K562 (cell line): ENCODE results near the gene CNIH4. TPM values are rescaled to one million over a fixed set of nuclear protein-coding genes. Genes with fewer than 3 reads are reported as not detected.

ENCODE experiments used
- ATAC-seq: fragments of 200-7000 bp; cut with Tn5 transposase; 3 replicates; pipeline ENCODE4 v1.9.1; 2020; ENCODE audit warnings: moderate library complexity
- BruUV-seq: library from RNA; stranded (reverse); fragments of 400-500 nt; replicated peaks from 2 replicates; lab custom pipeline; 2021; lab: Mats Ljungman, UMichigan
- CTCF ChIA-PET: fragments of 300-600 bp; formaldehyde crosslinking; extraction: SDS; loops from one replicate; lab custom pipeline; 2021; ENCODE audit warnings: low intra/inter-chr PET ratio; lab: Yijun Ruan, JAX
- POLR2A ChIA-PET: fragments of 300-600, 350-650 bp; sonication (Branson Sonifier 250); formaldehyde crosslinking; extraction: SDS; loops from one replicate; lab custom pipeline; 2021; ENCODE audit warnings: antibody characterized with exemption, inconsistent platforms; lab: Yijun Ruan, JAX
- DNase-seq, 4 experiments: peaks; one replicate each; pipeline versions ENCODE4 v3.0.0 to v3.0.0-alpha.2; 2011 to 2018; ENCODE audit warnings: low spot score in 3 of 4, mixed read lengths in 3 of 4; ENCODE audit errors: extremely low read depth in 1 of 4
- FAIRE-seq: peaks from 2 replicates; lab custom pipeline; 2011; peaks lifted over from hg19 to GRCh38; lab: Jason Lieb, UNC
- H2AFZ ChIP-seq: 2 replicates; pipeline ENCODE4 v1.6.0; 2011; ENCODE audit warnings: low read depth, low read length, control low read depth, inconsistent platforms
- H3K27ac ChIP-seq: fragments of 200-600 bp; 3 replicates; pipeline ENCODE4 v1.8.0; 2011; ENCODE audit warnings: low read depth, mild to moderate bottlenecking, control low read depth, inconsistent platforms, low read length, moderate library complexity, mixed read lengths; ENCODE audit errors: extremely low read depth
- H3K27me3 ChIP-seq, 2 experiments: fragments of 300-600 bp in 1 of 2; 2 replicates in 1 of 2; 3 replicates in 1 of 2; pipeline versions ENCODE4 v1.6.0 to v1.8.0; 2011; ENCODE audit warnings: inconsistent platforms in 2 of 2, low read length in 2 of 2, mild to moderate bottlenecking in 1 of 2, mixed read lengths in 1 of 2, moderate library complexity in 1 of 2; ENCODE audit not compliant: control insufficient read depth in 2 of 2, insufficient read depth in 2 of 2
- H3K36me3 ChIP-seq: fragments of 300-600 bp; 3 replicates; pipeline ENCODE4 v1.8.0; 2011; ENCODE audit warnings: mild to moderate bottlenecking, low read length, inconsistent platforms; ENCODE audit not compliant: control insufficient read depth, insufficient read depth
- H3K4me1 ChIP-seq, 2 experiments: fragments of 200-600 bp in 1 of 2; replicated peaks in 1 of 2; 2 replicates in 1 of 2; 3 replicates in 1 of 2; pipeline versions ENCODE4 v1.5.1 to v1.8.0; 2011; ENCODE audit warnings: inconsistent platforms in 2 of 2, low read length in 2 of 2, mild to moderate bottlenecking in 1 of 2, mixed read lengths in 1 of 2, moderate library complexity in 1 of 2; ENCODE audit not compliant: control insufficient read depth in 2 of 2, insufficient read depth in 2 of 2
- H3K4me2 ChIP-seq: 2 replicates; pipeline ENCODE4 v1.6.1; 2011; ENCODE audit warnings: low read length, control low read depth, inconsistent platforms, mixed read lengths; ENCODE audit not compliant: insufficient read depth
- H3K4me3 ChIP-seq: fragments of 200-600 bp; sonication (generic), shearing (Covaris generic); 2 replicates; pipeline ENCODE4 v1.5.1; 2016; ENCODE audit warnings: control low read depth, inconsistent platforms
- H3K79me2 ChIP-seq: fragments of 200-600 bp; 3 replicates; pipeline ENCODE4 v1.8.0; 2011; ENCODE audit warnings: low read length, inconsistent platforms; ENCODE audit not compliant: control insufficient read depth, insufficient read depth
- H3K9ac ChIP-seq, 2 experiments: 2 replicates each; pipeline versions ENCODE4 v1.6.0 to v1.6.1; 2011; ENCODE audit warnings: low read depth in 2 of 2, low read length in 2 of 2, control low read depth in 1 of 2, inconsistent platforms in 1 of 2, mild to moderate bottlenecking in 1 of 2, mixed read lengths in 1 of 2; ENCODE audit not compliant: insufficient read depth in 1 of 2
- H3K9me1 ChIP-seq: one replicate; pipeline ENCODE4 v1.6.0; 2011; ENCODE audit warnings: inconsistent platforms, mild to moderate bottlenecking, low read length, moderate library complexity; ENCODE audit not compliant: control insufficient read depth, insufficient read depth
- H3K9me3 ChIP-seq: replicated peaks from 2 replicates; pipeline ENCODE4 v1.5.1; 2011; ENCODE audit warnings: low read depth, low read length, inconsistent platforms; ENCODE audit not compliant: control insufficient read depth, insufficient read depth
- H4K20me1 ChIP-seq: replicated peaks from 2 replicates; pipeline ENCODE4 v1.6.1; 2011; ENCODE audit warnings: low read length, inconsistent platforms, mixed read lengths; ENCODE audit not compliant: control insufficient read depth, insufficient read depth
- DNMT1 ChIP-seq: fragments of 450-650 bp; IDR thresholded peaks from 2 replicates; pipeline ENCODE4 v1.6.1; 2016; ENCODE audit warnings: antibody characterized with exemption, mild to moderate bottlenecking
- MXI1 ChIP-seq: IDR thresholded peaks from 2 replicates; pipeline ENCODE4 v1.6.1; 2011; ENCODE audit warnings: low read depth, mild to moderate bottlenecking, improper control_type of control experiment, low read length
- PCBP2 ChIP-seq: fragments of 200-400 bp; formaldehyde crosslinking; IDR thresholded peaks from 2 replicates; pipeline ENCODE4 v1.6.1; 2018; ENCODE audit warnings: low read length, low read depth, mild to moderate bottlenecking, moderate library complexity; ENCODE audit not compliant: poor library complexity, severe bottlenecking
- POLR2H ChIP-seq: IDR thresholded peaks from 2 replicates; pipeline ENCODE4 v1.6.1; 2016; ENCODE audit warnings: missing genetic modification characterization, low read depth, mild to moderate bottlenecking, control low read depth, missing compliant biosample characterization, moderate library complexity
- RBM25 ChIP-seq: fragments of 200-400 bp; formaldehyde crosslinking; IDR thresholded peaks from 2 replicates; pipeline ENCODE4 v1.6.1; 2018; ENCODE audit warnings: low read length, low read depth, moderate library complexity; ENCODE audit not compliant: severe bottlenecking
- TAF9B ChIP-seq: fragments of 450-650 bp; IDR thresholded peaks from 2 replicates; pipeline ENCODE4 v1.6.1; 2018; ENCODE audit warnings: mild to moderate bottlenecking; ENCODE audit not compliant: partially characterized antibody
- TCF3 ChIP-seq: sonication (generic); formaldehyde crosslinking; IDR thresholded peaks from 2 replicates; pipeline ENCODE4 v1.4.0; 2020; ENCODE audit warnings: mild to moderate bottlenecking, missing genetic modification reagents
- WGBS: fragments of 100-300 bp; shearing (Covaris generic); methylation state at CpG from one replicate; pipeline ENCODE4 v1.1.6; 2016; ENCODE audit warnings: low coverage, mixed read lengths; ENCODE audit not compliant: insufficient coverage; ENCODE audit errors: missing lambda C conversion rate; 5-methylcytosine and 5-hydroxymethylcytosine counted together
- in situ Hi-C: fragments of 300-500 bp; cut with MboI; formaldehyde crosslinking; loops from 4 replicates; pipeline ENCODE4 v1.15.0; 2018; ENCODE audit warnings: inconsistent platforms, mixed read lengths
- intact Hi-C: fragments of 100-400 bp; cut with micrococcal nuclease; formaldehyde crosslinking; loops from 2 replicates; pipeline ENCODE4 v1.14.2; 2022
- polyA plus RNA-seq, 8 experiments: library from polyadenylated mRNA; depleted of rRNA in 4 of 8; stranded (reverse) in 5 of 8; unstranded in 3 of 8; fragments of >200 nt; fragmentation: Nextera tagmentation in 2 of 8; fragmentation: Illumina TruSeq in 1 of 8; extraction: Ambion mirVana in 2 of 8; extraction: Trizol in 1 of 8; gene quantifications; 2 replicates each; pipeline versions ENCODE4 v1.2.1 to v1.2.3, GENCODE V29; 2011 to 2014; ENCODE audit warnings: inconsistent platforms in 1 of 8, missing spikeins in 1 of 8
- total RNA-seq, 7 experiments: library from RNA; depleted of rRNA in 6 of 7; stranded (reverse); fragments of >200 nt in 6 of 7; fragmentation: Illumina TruSeq in 2 of 7; extraction: Trizol in 2 of 7; gene quantifications; 2 replicates each; pipeline versions ENCODE4 v1.2.1 to v1.2.3, GENCODE V29; 2011 to 2021; ENCODE audit warnings: low replicate concordance in 1 of 7

CNIH4 gene
- total and polyA plus RNA-seq, 9 of the 15 experiments (the other 6 are each of a cell fraction or from before 2014, with no cell fraction given), result 41.3 to 266 (median 61.1) TPM

GRCh38 chr1:224404916-224405603, 48.4 kb downstream of the CNIH4 start:
- H3K36me3 ChIP-seq, result peaks cover 87% of the 10 kb centered on the region
- no peaks in the 10 kb centered on the region for H3K9me3 ChIP-seq
- in situ Hi-C loops, result no loop called here
- no TSS peak for BruUV-seq
- no peak for ATAC-seq
- TF ChIP-seq MXI1 (no peak), TCF3 (CRISPR knock-in tag) (no peak), TAF9B (no peak), POLR2H (tag) (no peak), PCBP2 (no peak)
- intact Hi-C loops, result no loop called here
- H3K9ac ChIP-seq, result no peak overlapping the region
- ChIA-PET CTCF (no interaction called here), POLR2A (interaction anchor here (0.6 to 3.6 kb wide), 10 partner anchors 10 to 288 kb away, joined by 3 to 18 read pairs (median 4); partner anchors contain the start of gene WDR26)
- H3K27ac ChIP-seq, result no peak overlapping the region
- no peak overlapping the region for H3K4me2 ChIP-seq
- no peaks in the 10 kb centered on the region for H3K4me1 ChIP-seq
- H4K20me1 ChIP-seq, result no peaks in the 10 kb centered on the region
- no peak overlapping the region for H3K4me3 ChIP-seq
- no peak for DNase-seq
- no peaks in the 10 kb centered on the region for H3K27me3 ChIP-seq
- 0 out of 3 replicates have a peak, but pooled peaks cover 2% of the 10 kb centered on the region for H3K79me2 ChIP-seq
- H2AFZ ChIP-seq, result no peak overlapping the region
- whole genome bisulfite sequencing, result 70% methylated on average over 3 of the region's 3 CpGs
- H3K9me1 ChIP-seq, result no peaks in the 10 kb centered on the region
- FAIRE-seq, result no peak

GRCh38 chr1:224405604-224405970, 48.9 kb downstream of the CNIH4 start:
- no peak for FAIRE-seq
- H3K27ac ChIP-seq, result no peak overlapping the region
- H3K4me3 ChIP-seq, result no peak overlapping the region
- no peak for ATAC-seq
- WGBS, result 90% methylated on average over 2 of the region's 2 CpGs
- no peaks in the 10 kb centered on the region for H4K20me1 ChIP-seq
- in situ Hi-C loops, result no loop called here
- intact Hi-C loops, result no loop called here
- no peaks in the 10 kb centered on the region for H3K4me1 ChIP-seq
- CTCF ChIA-PET, result no interaction called here
- POLR2A ChIA-PET, result interaction anchor here (3.6 kb wide), 1 partner anchor 11 kb away, joined by 18 read pairs; no protein-coding TSS in a partner anchor
- H3K9me3 ChIP-seq, result no peaks in the 10 kb centered on the region
- H3K36me3 ChIP-seq, result peaks cover 88% of the 10 kb centered on the region
- H3K9ac ChIP-seq, result no peak overlapping the region
- H3K4me2 ChIP-seq, result no peak overlapping the region
- no peak overlapping the region for H2AFZ ChIP-seq
- no peaks in the 10 kb centered on the region for H3K27me3 ChIP-seq
- H3K79me2 ChIP-seq, result 0 out of 3 replicates have a peak, but pooled peaks cover 2% of the 10 kb centered on the region
- BruUV-seq, result no TSS peak
- no peak for DNase-seq
- no peaks in the 10 kb centered on the region for H3K9me1 ChIP-seq
- TF ChIP-seq DNMT1 (no peak), RBM25 (no peak)
